HCT116 (cell line): ENCODE measurements around the gene CENPP. TPM values are rescaled to one million over a fixed set of nuclear protein-coding genes. Genes with fewer than 3 reads are reported as not detected.

Experiments
- ATAC-seq: fragments of 200-7000 bp; cut with Tn5 transposase; 2 replicates; pipeline ENCODE4 v1.9.1; 2020; ENCODE audit warnings: mild to moderate bottlenecking, moderate library complexity
- BruUV-seq: library from RNA; stranded (reverse); fragments of 400-500 nt; replicated peaks from 2 replicates; lab custom pipeline; 2021; lab: Mats Ljungman, UMichigan
- CTCF ChIA-PET: fragments of 300-600 bp; sonication (Branson Sonifier 250); formaldehyde crosslinking; loops from one replicate; lab custom pipeline; 2021; ENCODE audit warnings: antibody characterized with exemption; lab: Charles Lee
- POLR2A ChIA-PET: fragments of 300-600, 350-600 bp; sonication (Branson Sonifier 250); formaldehyde crosslinking; loops from one replicate; lab custom pipeline; 2021; ENCODE audit warnings: antibody characterized with exemption; lab: Charles Lee
- RAD21 ChIA-PET, 2 experiments: fragments of 300-600 bp; sonication (Branson Sonifier 250); formaldehyde crosslinking; loops; one replicate each; lab custom pipeline; 2023; ENCODE audit warnings: low total read pairs in 2 of 2; ENCODE audit not compliant: uncharacterized antibody in 2 of 2, unreplicated experiment in 2 of 2, low non-redundant PET in 1 of 2; lab: Charles Lee
- DNase-seq: peaks from one replicate; pipeline ENCODE4 v3.0.0-alpha.2; 2010; ENCODE audit warnings: low read depth, low spot score
- H2AFZ ChIP-seq: fragments of 200-600 bp; shearing (Covaris generic), sonication (generic); 2 replicates; pipeline ENCODE4 v1.6.1; 2017; ENCODE audit warnings: low read depth, mixed run types, mixed read lengths, antibody characterized with exemption, low read length; ENCODE audit not compliant: poor library complexity, severe bottlenecking
- H3K27ac ChIP-seq: 2 replicates; pipeline ENCODE4 v1.5.1; 2012; ENCODE audit warnings: low read depth, low read length
- H3K27me3 ChIP-seq: fragments of 200-600 bp; sonication (generic); 2 replicates; pipeline ENCODE4 v1.6.1; 2016; ENCODE audit warnings: mixed run types, low read length, mixed read lengths; ENCODE audit not compliant: insufficient read depth
- H3K36me3 ChIP-seq, 2 experiments: fragments of 200-500 bp in 1 of 2; fragments of 200-600 bp in 1 of 2; sonication (Bioruptor generic) in 1 of 2; sonication (generic) in 1 of 2; 2 replicates each; pipeline versions ENCODE4 v1.5.1 to v1.6.1; 2014 to 2016; ENCODE audit warnings: low read length in 2 of 2, inconsistent platforms in 1 of 2, mixed read lengths in 1 of 2, mixed run types in 1 of 2; ENCODE audit not compliant: insufficient read depth in 2 of 2, control insufficient read depth in 1 of 2
- H3K4me1 ChIP-seq, 2 experiments: fragments of 200-600 bp in 1 of 2; sonication (generic) in 1 of 2; 2 replicates each; pipeline versions ENCODE4 v1.5.1 to v1.6.1; 2012 to 2017; ENCODE audit warnings: low read length in 2 of 2, inconsistent platforms in 1 of 2, mild to moderate bottlenecking in 1 of 2, mixed read lengths in 1 of 2, mixed run types in 1 of 2, moderate library complexity in 1 of 2; ENCODE audit not compliant: insufficient read depth in 2 of 2, control insufficient read depth in 1 of 2
- H3K4me2 ChIP-seq: fragments of 200-600 bp; sonication (generic); 2 replicates; pipeline ENCODE4 v1.6.1; 2017; ENCODE audit warnings: mixed run types, low read length, mixed read lengths
- H3K4me3 ChIP-seq, 2 experiments: fragments of 200-600 bp in 1 of 2; sonication (generic) in 1 of 2; replicated peaks in 1 of 2; 2 replicates each; pipeline ENCODE4 v1.5.1; 2011 to 2016; ENCODE audit warnings: low read length in 2 of 2, control low read depth in 1 of 2, low read depth in 1 of 2, mild to moderate bottlenecking in 1 of 2, mixed read lengths in 1 of 2, mixed run types in 1 of 2
- H3K79me2 ChIP-seq: fragments of 200-600 bp; sonication (generic); 2 replicates; pipeline ENCODE4 v1.6.1; 2017; ENCODE audit warnings: mild to moderate bottlenecking, mixed run types, low read length, moderate library complexity, mixed read lengths; ENCODE audit not compliant: insufficient read depth
- H3K9ac ChIP-seq: fragments of 200-600 bp; sonication (generic); 2 replicates; pipeline ENCODE4 v1.6.1; 2016; ENCODE audit warnings: low read length, mixed read lengths
- H3K9me2 ChIP-seq: fragments of 200-600 bp; sonication (generic), shearing (Covaris generic); 2 replicates; pipeline ENCODE4 v1.6.1; 2017; ENCODE audit warnings: mixed run types, mild to moderate bottlenecking, moderate library complexity; ENCODE audit not compliant: insufficient read depth
- H3K9me3 ChIP-seq, 2 experiments: fragments of 200-500 bp in 1 of 2; fragments of 200-600 bp in 1 of 2; sonication (Bioruptor generic) in 1 of 2; sonication (generic) in 1 of 2; 2 replicates each; pipeline ENCODE4 v1.6.1; 2014 to 2017; ENCODE audit warnings: low read length in 2 of 2, mixed read lengths in 2 of 2, inconsistent platforms in 1 of 2, low read depth in 1 of 2, mild to moderate bottlenecking in 1 of 2, mixed run types in 1 of 2, moderate library complexity in 1 of 2; ENCODE audit not compliant: control insufficient read depth in 1 of 2, insufficient read depth in 1 of 2
- H4K20me1 ChIP-seq: fragments of 200-600 bp; sonication (generic), shearing (Covaris generic); 2 replicates; pipeline ENCODE4 v1.6.1; 2017; ENCODE audit warnings: mixed run types, mild to moderate bottlenecking, moderate library complexity; ENCODE audit not compliant: insufficient read depth
- CBX3 ChIP-seq: IDR thresholded peaks from 2 replicates; pipeline ENCODE4 v1.6.1; 2012; ENCODE audit warnings: low read depth
- CEBPB ChIP-seq: IDR thresholded peaks from 2 replicates; pipeline ENCODE4 v1.6.1; 2012; ENCODE audit warnings: low read depth
- CTCF ChIP-seq, 3 experiments: fragments of 200-600 bp in 1 of 3; sonication (generic) in 1 of 3; IDR thresholded peaks in 2 of 3; conservative IDR thresholded peaks in 1 of 3; 2 replicates each; pipeline ENCODE4 v1.5.1; 2012 to 2017; ENCODE audit warnings: low read depth in 2 of 3, low read length in 2 of 3, antibody characterized with exemption in 1 of 3, borderline replicate concordance in 1 of 3, control low read depth in 1 of 3, mild to moderate bottlenecking in 1 of 3, mixed read lengths in 1 of 3, mixed run types in 1 of 3, moderate library complexity in 1 of 3; ENCODE audit not compliant: insufficient read depth in 1 of 3
- EZH2 ChIP-seq: fragments of 200-600 bp; sonication (generic); IDR thresholded peaks from 2 replicates; pipeline ENCODE4 v1.6.1; 2017; ENCODE audit warnings: antibody characterized with exemption, mixed run types
- JUND ChIP-seq: IDR thresholded peaks from 2 replicates; pipeline ENCODE4 v1.6.1; 2012
- MAX ChIP-seq: IDR thresholded peaks from 2 replicates; pipeline ENCODE4 v1.6.1; 2012
- POLR2AphosphoS5 ChIP-seq: IDR thresholded peaks from 2 replicates; pipeline ENCODE4 v1.6.1; 2011; ENCODE audit warnings: mild to moderate bottlenecking, low read depth, low read length, moderate library complexity
- REST ChIP-seq: IDR thresholded peaks from 2 replicates; pipeline ENCODE4 v1.6.1; 2012; ENCODE audit warnings: low read depth
- SIN3A ChIP-seq: IDR thresholded peaks from 2 replicates; pipeline ENCODE4 v1.6.1; 2012; ENCODE audit warnings: low read depth
- SRF ChIP-seq: IDR thresholded peaks from 2 replicates; pipeline ENCODE4 v1.6.1; 2012; ENCODE audit warnings: low read depth
- YY1 ChIP-seq: IDR thresholded peaks from 2 replicates; pipeline ENCODE4 v1.6.1; 2011; ENCODE audit warnings: low read length, low read depth, moderate library complexity, mild to moderate bottlenecking; ENCODE audit not compliant: insufficient replicate concordance; ENCODE audit errors: extremely low read depth
- intact Hi-C: fragments of 100-400 bp; cut with micrococcal nuclease; formaldehyde crosslinking; loops from 2 replicates; pipeline ENCODE4 v1.10.0; 2022
- total RNA-seq: library from RNA; stranded (reverse); gene quantifications from one replicate; pipeline ENCODE4 v1.2.1, GENCODE V29; 2021; ENCODE audit not compliant: unreplicated experiment
- TF ChIP-seq, protein P1 (sequence below): IDR thresholded peaks from 2 replicates; pipeline ENCODE4 v1.6.1; 2012

CENPP gene
- total RNA-seq, 1 experiment from 2014 or later = 7.0 TPM

- BruUV-seq = no TSS peak
- ATAC-seq (no peak), DNase-seq (no peak)
Measured at GRCh38 chr9:92407818-92408217, 82.1 kb downstream of the CENPP start.

GRCh38 chr9:92408747-92409478 lies 83.2 kb downstream of the CENPP start:
- ATAC-seq = no peak
- no peak overlapping the region for H3K4me2 ChIP-seq
- H3K36me3 ChIP-seq = no peaks in the 10 kb centered on the region
- ChIA-PET CTCF (no interaction called here), RAD21 (no interaction called here), POLR2A (no interaction called here)
- H3K4me3 ChIP-seq = no peak overlapping the region
- no peak for TF ChIP-seq YY1
- TF ChIP-seq CBX3 = no peak
- TF ChIP-seq CEBPB = no peak
- TF ChIP-seq POLR2AphosphoS5 = no peak
- no peak for TF ChIP-seq JUND
- TF ChIP-seq, protein P1, sequence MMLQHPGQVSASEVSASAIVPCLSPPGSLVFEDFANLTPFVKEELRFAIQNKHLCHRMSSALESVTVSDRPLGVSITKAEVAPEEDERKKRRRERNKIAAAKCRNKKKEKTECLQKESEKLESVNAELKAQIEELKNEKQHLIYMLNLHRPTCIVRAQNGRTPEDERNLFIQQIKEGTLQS = no peak
- TF ChIP-seq EZH2 = no peak
- no peak for TF ChIP-seq SIN3A
- no peak for TF ChIP-seq CTCF (IDR thresholded peaks at IDR 0.05 in 2 of 3, conservative IDR thresholded peaks at IDR 0.05 in 1 of 3; ENCODE audit: borderline replicate concordance in 1 of 3, insufficient read depth in 1 of 3, low read depth in 2 of 3, low read length in 2 of 3)
- no peak for TF ChIP-seq SRF
- no peak for TF ChIP-seq REST
- no peak for TF ChIP-seq MAX
- BruUV-seq = no TSS peak
- no peak overlapping the region for H3K27ac ChIP-seq
- intact Hi-C loops = no loop called here
- DNase-seq = no peak
- H3K9me2 ChIP-seq = no peaks in the 10 kb centered on the region
- H3K27me3 ChIP-seq = no peaks in the 10 kb centered on the region
- H3K9me3 ChIP-seq = no peaks in the 10 kb centered on the region
- no peaks in the 10 kb centered on the region for H4K20me1 ChIP-seq
- no peaks in the 10 kb centered on the region for H3K4me1 ChIP-seq
- no peak overlapping the region for H3K9ac ChIP-seq
- H3K79me2 ChIP-seq = no peaks in the 10 kb centered on the region
- no peak overlapping the region for H2AFZ ChIP-seq

More at GRCh38 chr9:92407818-92408217, 82.1 kb downstream of the CENPP start:
- ChIA-PET POLR2A (no interaction called here), CTCF (no interaction called here), RAD21 (no interaction called here)
- no peak overlapping the region for H3K4me2 ChIP-seq
- H4K20me1 ChIP-seq = no peaks in the 10 kb centered on the region
- H3K79me2 ChIP-seq = no peaks in the 10 kb centered on the region
- no peak overlapping the region for H3K4me3 ChIP-seq
- H3K36me3 ChIP-seq = no peaks in the 10 kb centered on the region
- H3K9me2 ChIP-seq = no peaks in the 10 kb centered on the region
- H3K27ac ChIP-seq = no peak overlapping the region
- no peaks in the 10 kb centered on the region for H3K27me3 ChIP-seq
- H2AFZ ChIP-seq = no peak overlapping the region
- TF ChIP-seq, protein P1 = no peak
- no peaks in the 10 kb centered on the region for H3K9me3 ChIP-seq
- no peaks in the 10 kb centered on the region for H3K4me1 ChIP-seq
- no peak overlapping the region for H3K9ac ChIP-seq
- intact Hi-C loops = no loop called here
